Kidney epithelial cell (primary cell): ENCODE data around the gene SCGB1D4. TPM values are rescaled to one million over a fixed set of nuclear protein-coding genes. Genes with fewer than 3 reads are reported as not detected.

Source experiments
- DNase-seq: peaks from one replicate; pipeline ENCODE4 v3.0.0-alpha.2; 2010; ENCODE audit warnings: low read depth
- H3K27me3 ChIP-seq: 2 replicates; pipeline ENCODE4 v1.6.0; 2011; ENCODE audit warnings: low read length; ENCODE audit not compliant: control insufficient read depth, insufficient read depth
- H3K36me3 ChIP-seq: 2 replicates; pipeline ENCODE4 v1.5.1; 2011; ENCODE audit warnings: low read length; ENCODE audit not compliant: control insufficient read depth, insufficient read depth
- H3K4me3 ChIP-seq: 2 replicates; pipeline ENCODE4 v1.5.1; 2011; ENCODE audit warnings: low read depth, mild to moderate bottlenecking, control low read depth, low read length
- total RNA-seq: library from RNA; depleted of rRNA; stranded (reverse); fragments of >200 nt; gene quantifications from 2 replicates; pipeline ENCODE4 v1.2.3, GENCODE V29; 2015
- TF ChIP-seq, protein P1 (sequence below): IDR thresholded peaks from 2 replicates; pipeline ENCODE4 v1.5.1; 2011; ENCODE audit warnings: mild to moderate bottlenecking, moderate library complexity, low read length, control low read depth, inconsistent platforms; ENCODE audit not compliant: insufficient read depth, poor library complexity, severe bottlenecking

Gene SCGB1D4
- total RNA-seq, 1 donor from 2014 or later = not detected

DNA sequence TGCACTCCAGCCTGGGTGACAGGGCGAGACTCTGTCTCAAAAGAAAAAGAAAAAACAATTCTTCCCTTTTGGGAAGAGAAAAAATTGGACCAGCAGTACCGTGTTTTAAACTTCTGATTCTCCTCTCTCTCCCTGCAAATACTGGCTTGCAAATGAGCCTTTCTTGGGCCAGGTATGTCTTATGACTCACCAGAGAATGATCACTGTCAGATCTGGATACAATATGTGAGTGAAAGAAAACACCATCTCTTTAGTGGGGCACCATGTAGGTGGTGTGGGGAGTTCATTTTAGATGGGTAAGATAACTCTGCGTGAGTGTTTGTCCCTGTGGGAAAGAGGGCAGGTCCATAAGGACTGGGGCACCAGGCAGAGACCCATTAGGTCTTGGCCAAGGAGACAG lies 31.3 kb downstream of the SCGB1D4 start:
- no peaks in the 10 kb centered on the region for H3K36me3 ChIP-seq
- TF ChIP-seq, protein P1, sequence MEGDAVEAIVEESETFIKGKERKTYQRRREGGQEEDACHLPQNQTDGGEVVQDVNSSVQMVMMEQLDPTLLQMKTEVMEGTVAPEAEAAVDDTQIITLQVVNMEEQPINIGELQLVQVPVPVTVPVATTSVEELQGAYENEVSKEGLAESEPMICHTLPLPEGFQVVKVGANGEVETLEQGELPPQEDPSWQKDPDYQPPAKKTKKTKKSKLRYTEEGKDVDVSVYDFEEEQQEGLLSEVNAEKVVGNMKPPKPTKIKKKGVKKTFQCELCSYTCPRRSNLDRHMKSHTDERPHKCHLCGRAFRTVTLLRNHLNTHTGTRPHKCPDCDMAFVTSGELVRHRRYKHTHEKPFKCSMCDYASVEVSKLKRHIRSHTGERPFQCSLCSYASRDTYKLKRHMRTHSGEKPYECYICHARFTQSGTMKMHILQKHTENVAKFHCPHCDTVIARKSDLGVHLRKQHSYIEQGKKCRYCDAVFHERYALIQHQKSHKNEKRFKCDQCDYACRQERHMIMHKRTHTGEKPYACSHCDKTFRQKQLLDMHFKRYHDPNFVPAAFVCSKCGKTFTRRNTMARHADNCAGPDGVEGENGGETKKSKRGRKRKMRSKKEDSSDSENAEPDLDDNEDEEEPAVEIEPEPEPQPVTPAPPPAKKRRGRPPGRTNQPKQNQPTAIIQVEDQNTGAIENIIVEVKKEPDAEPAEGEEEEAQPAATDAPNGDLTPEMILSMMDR = no peak
- no peak overlapping the region for H3K4me3 ChIP-seq
- no peaks in the 10 kb centered on the region for H3K27me3 ChIP-seq
- no peak for DNase-seq

DNA sequence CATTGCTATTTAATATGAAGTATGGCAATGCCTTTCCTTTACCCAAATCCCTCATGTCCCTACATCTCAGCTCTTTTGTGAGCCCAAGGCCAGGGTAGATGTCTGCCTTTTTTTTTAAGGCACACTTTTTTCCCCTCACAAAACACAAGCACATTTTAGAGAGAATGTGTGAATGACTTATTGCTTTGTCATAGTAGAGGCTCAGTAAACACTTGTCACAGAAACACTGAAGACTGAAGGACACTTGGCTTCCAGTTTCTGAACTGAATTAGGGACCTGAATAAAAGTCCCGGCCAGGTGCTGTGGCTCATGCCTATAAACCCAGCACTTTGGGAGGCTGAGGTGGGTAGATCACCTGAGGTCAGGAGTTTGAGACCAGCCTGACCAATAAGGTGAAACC lies 31.8 kb downstream of the SCGB1D4 start:
- H3K36me3 ChIP-seq = no peaks in the 10 kb centered on the region
- TF ChIP-seq, protein P1 = no peak
- no peaks in the 10 kb centered on the region for H3K27me3 ChIP-seq
- H3K4me3 ChIP-seq = no peak overlapping the region
- DNase-seq = no peak

DNA sequence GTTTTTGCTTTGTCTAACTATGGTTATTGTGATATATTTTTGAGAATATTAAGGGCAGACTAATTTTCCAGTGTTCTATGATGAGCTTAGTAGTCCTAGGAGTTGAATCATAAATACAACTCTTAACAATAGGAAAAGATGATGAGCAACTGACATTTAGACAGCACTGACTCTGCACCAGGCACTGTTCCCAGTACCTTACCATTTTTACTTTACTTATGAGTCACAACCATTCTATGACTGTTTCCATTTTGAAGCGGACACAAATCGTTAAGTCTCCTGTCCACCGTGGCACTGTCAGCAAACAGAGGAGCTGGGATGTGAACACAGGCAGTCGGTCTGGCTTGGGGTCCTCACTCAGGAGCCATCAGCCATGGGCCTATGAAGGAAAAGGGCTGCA lies 32.3 kb downstream of the SCGB1D4 start:
- TF ChIP-seq, protein P1 = no peak
- Histone ChIP-seq H3K27me3 (no peaks in the 10 kb centered on the region), H3K36me3 (no peaks in the 10 kb centered on the region), H3K4me3 (no peak overlapping the region)
- DNase-seq = no peak

DNA sequence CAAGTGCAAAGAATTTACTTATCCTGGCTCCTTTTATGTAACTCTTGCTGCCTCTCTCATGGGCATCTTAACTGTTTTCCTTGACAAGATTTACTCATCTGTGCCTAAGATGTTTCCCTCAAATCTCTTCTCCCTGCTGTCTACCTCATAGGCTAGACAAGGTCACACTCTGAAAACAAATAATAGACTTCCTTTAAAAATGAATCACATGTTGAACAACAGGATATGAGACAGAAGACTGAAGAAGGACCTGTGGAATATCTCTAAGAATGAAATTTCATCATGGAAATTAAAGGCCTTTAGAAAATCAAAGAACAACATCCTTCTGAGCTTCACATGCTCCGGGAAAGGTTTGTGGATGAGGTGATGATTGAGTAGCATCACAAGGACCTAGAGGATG lies 34.9 kb downstream of the SCGB1D4 start:
- H3K27me3 ChIP-seq = no peaks in the 10 kb centered on the region
- DNase-seq = no peak
- no peaks in the 10 kb centered on the region for H3K36me3 ChIP-seq
- TF ChIP-seq, protein P1 = no peak
- no peak overlapping the region for H3K4me3 ChIP-seq

DNA sequence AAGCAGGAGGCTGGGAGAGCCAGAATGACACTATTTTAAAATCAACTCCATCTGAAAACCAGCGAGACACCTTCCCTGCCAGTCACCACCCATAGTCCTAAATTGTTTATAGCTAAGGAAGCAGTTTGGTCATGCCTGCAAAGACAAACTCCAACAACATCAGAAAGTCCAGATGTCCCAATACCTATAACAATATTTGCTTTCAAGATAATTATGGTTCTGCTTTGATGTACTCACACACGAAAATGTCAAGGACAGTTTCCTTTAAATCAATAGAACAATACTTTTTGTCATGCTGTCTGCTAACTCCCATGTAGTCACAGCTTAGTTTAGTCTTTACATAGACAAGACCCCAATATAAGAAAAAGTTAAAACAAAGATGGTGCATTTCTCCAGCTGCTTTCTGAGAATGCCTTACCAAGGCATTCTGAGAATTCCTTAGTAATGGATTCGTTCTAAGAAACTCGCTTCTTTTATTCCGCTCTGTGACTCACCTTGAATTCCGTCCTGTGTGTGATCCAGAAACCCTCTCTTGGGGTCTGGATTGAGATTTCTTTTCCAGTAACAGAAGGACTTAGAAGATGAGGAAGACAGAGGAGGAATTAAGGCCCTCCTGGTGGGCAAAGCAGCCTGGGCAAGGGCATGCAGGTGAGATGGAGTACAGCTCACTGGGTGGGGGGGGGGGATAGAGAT lies 38.5 kb downstream of the SCGB1D4 start:
- no peak for DNase-seq
- TF ChIP-seq, protein P1 = no peak
- Histone ChIP-seq H3K27me3 (no peaks in the 10 kb centered on the region), H3K4me3 (no peak overlapping the region), H3K36me3 (no peaks in the 10 kb centered on the region)

DNA sequence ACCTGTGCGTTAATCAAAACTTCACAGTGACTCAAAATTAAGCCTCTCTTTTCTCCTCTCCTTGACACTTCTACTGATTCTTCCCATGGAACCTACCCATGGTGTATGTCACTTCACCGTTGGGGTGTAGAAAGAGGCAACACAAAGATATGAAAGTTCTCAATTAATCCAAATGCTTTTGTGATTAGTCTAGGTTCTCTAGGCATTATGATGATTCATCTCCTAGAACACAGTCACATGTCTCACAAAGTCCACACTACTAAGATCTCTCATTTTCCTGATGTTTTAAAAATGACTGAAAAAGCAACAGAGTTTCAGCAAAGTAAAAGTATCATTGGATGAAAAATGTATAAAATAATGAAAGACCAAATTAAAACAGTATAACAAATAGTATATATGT lies 42.6 kb downstream of the SCGB1D4 start:
- Histone ChIP-seq H3K4me3 (no peak overlapping the region), H3K36me3 (no peaks in the 10 kb centered on the region), H3K27me3 (no peaks in the 10 kb centered on the region)
- TF ChIP-seq, protein P1 = no peak
- DNase-seq = no peak
